Measurements from ENCODE around the gene UBAC1. TPM values are rescaled to one million over a fixed set of nuclear protein-coding genes. Genes with fewer than 3 reads are reported as not detected.

Gene UBAC1
- polyA plus RNA-seq, 1 of the 3 experiments (the other 2 are of a cell fraction): 67.7 TPM

GRCh38 chr9:135901826-135902225 is 59.3 kb downstream of the UBAC1 start:
- H3K4me2 ChIP-seq: no peak overlapping the region
- H3K9me3 ChIP-seq: no peaks in the 10 kb centered on the region
- peaks cover 99% of the 10 kb centered on the region for H3K79me2 ChIP-seq (ENCODE audit: insufficient read depth)
- no peak overlapping the region for H3K4me3 ChIP-seq (ENCODE audit: low read depth in 2 of 2, low read length in 1 of 2)
- peaks cover 0 to 9% of the 10 kb centered on the region in 2 experiments for H3K36me3 ChIP-seq (replicated peaks in 1 of 2; ENCODE audit: control insufficient read depth in 1 of 2, insufficient read depth in 2 of 2, low read length in 1 of 2)
- H3F3A ChIP-seq (replicated peaks; ENCODE audit: insufficient read depth): peaks cover 11% of the 10 kb centered on the region
- H3K9me2 ChIP-seq: no peaks in the 10 kb centered on the region
- no peak overlapping the region for H3K9ac ChIP-seq
- CTCF ChIA-PET: no interaction called here
- peaks cover 9 to 14% of the 10 kb centered on the region in 2 experiments; a peak in 3 of 4 replicates for H3K4me1 ChIP-seq (ENCODE audit: control insufficient read depth in 1 of 2, insufficient read depth in 2 of 2, low read depth in 1 of 2, low read length in 1 of 2)
- no peak for DNase-seq
- POLR2A ChIA-PET: no interaction called here
- TF ChIP-seq NRF1 (IDR thresholded peaks at IDR 0.05; ENCODE audit: low read depth, low read length) (no peak), YY1 (IDR thresholded peaks at IDR 0.05; ENCODE audit: low read depth) (no peak), ELF1 (IDR thresholded peaks at IDR 0.05) (no peak), ZBTB33 (IDR thresholded peaks at IDR 0.05; ENCODE audit: borderline replicate concordance, low read depth) (no peak), TEAD4 (IDR thresholded peaks at IDR 0.05; ENCODE audit: borderline replicate concordance, insufficient read depth) (no peak), CHD2 (IDR thresholded peaks at IDR 0.05; ENCODE audit: low read length, partially characterized antibody) (no peak), MXI1 (IDR thresholded peaks at IDR 0.05; ENCODE audit: low read depth, low read length) (no peak), USF1 (IDR thresholded peaks at IDR 0.05; ENCODE audit: borderline replicate concordance, low read depth) (no peak), RCOR1 (IDR thresholded peaks at IDR 0.05; ENCODE audit: low read length) (no peak), SMC3 (IDR thresholded peaks at IDR 0.05; ENCODE audit: low read depth, low read length) (no peak), RAD21 (IDR thresholded peaks at IDR 0.05; ENCODE audit: low read length) (no peak), FOSL2 (IDR thresholded peaks at IDR 0.05; ENCODE audit: borderline replicate concordance, low read depth) (no peak), TCF12 (IDR thresholded peaks at IDR 0.05) (no peak), POLR2AphosphoS5 (IDR thresholded peaks at IDR 0.05; ENCODE audit: low read depth, low read length) (no peak), GATA2 (CRISPR knock-in tag; IDR thresholded peaks at IDR 0.05) (no peak)
- H4K20me1 ChIP-seq (ENCODE audit: insufficient read depth): peaks cover 92% of the 10 kb centered on the region
- no peak overlapping the region for H2AFZ ChIP-seq (ENCODE audit: low read depth)
- no peak overlapping the region for H3K27ac ChIP-seq (ENCODE audit: low read depth in 2 of 2, low read length in 1 of 2)
- no peaks in the 10 kb centered on the region for H3K27me3 ChIP-seq (ENCODE audit: insufficient read depth)
- WGBS (ENCODE audit: low lambda C conversion rate): 86% methylated on average over 2 of the region's 2 CpGs

- Histone ChIP-seq H2AFZ (ENCODE audit: low read depth) (no peak overlapping the region), H4K20me1 (ENCODE audit: insufficient read depth) (peaks cover 96% of the 10 kb centered on the region), H3K79me2 (ENCODE audit: insufficient read depth) (peaks cover 100% of the 10 kb centered on the region), H3K27me3 (ENCODE audit: insufficient read depth) (no peaks in the 10 kb centered on the region), H3K4me3 (ENCODE audit: low read depth in 2 of 2, low read length in 1 of 2) (no peak overlapping the region), H3K36me3 (replicated peaks in 1 of 2; ENCODE audit: control insufficient read depth in 1 of 2, insufficient read depth in 2 of 2, low read length in 1 of 2) (peaks cover 0 to 9% of the 10 kb centered on the region in 2 experiments), H3K27ac (ENCODE audit: low read depth in 2 of 2, low read length in 1 of 2) (no peak overlapping the region), H3K9me3 (0 out of 2 replicates have a peak, but pooled peaks cover 2% of the 10 kb centered on the region), H3K4me2 (no peak overlapping the region), H3F3A (replicated peaks; ENCODE audit: insufficient read depth) (peaks cover 9% of the 10 kb centered on the region), H3K9me2 (no peaks in the 10 kb centered on the region), H3K4me1 (ENCODE audit: control insufficient read depth in 1 of 2, insufficient read depth in 2 of 2, low read depth in 1 of 2, low read length in 1 of 2) (peaks cover 9 to 14% of the 10 kb centered on the region in 2 experiments; a peak in 3 of 4 replicates), H3K9ac (no peak overlapping the region)
- ChIA-PET POLR2A (no interaction called here), CTCF (no interaction called here)
- TF ChIP-seq FOSL2 (IDR thresholded peaks at IDR 0.05; ENCODE audit: borderline replicate concordance, low read depth) (no peak), GABPA (IDR thresholded peaks at IDR 0.05; ENCODE audit: low read depth) (no peak), EP300 (IDR thresholded peaks at IDR 0.05; ENCODE audit: borderline replicate concordance in 1 of 2, low read depth in 1 of 2, low read length in 1 of 2) (no peak), RCOR1 (IDR thresholded peaks at IDR 0.05; ENCODE audit: low read length) (no peak), TEAD4 (IDR thresholded peaks at IDR 0.05; ENCODE audit: borderline replicate concordance, insufficient read depth) (no peak), RFX5 (IDR thresholded peaks at IDR 0.05; ENCODE audit: low read length) (no peak), SIN3A (IDR thresholded peaks at IDR 0.05; ENCODE audit: borderline replicate concordance, low read depth, low read length) (no peak), USF2 (IDR thresholded peaks at IDR 0.05; ENCODE audit: borderline replicate concordance, low read depth, low read length) (no peak), PBX3 (IDR thresholded peaks at IDR 0.05) (no peak)
- 99% methylated on average over 9 of the region's 9 CpGs for WGBS (ENCODE audit: low lambda C conversion rate)
- DNase-seq: no peak
Measured at GRCh38 chr9:135901031-135901758, 60.0 kb downstream of the UBAC1 start.

Data from SK-N-SH (cell line).